Measurements from ENCODE around the gene TEX11.
"Not testable (repeated sequence)": the region's sequence is repeated elsewhere in the genome, so short reads cannot be mapped to it uniquely, and the experiment has no call there.

Gene TEX11

GRCh38 chrX:70587158-70587557 is 321.4 kb downstream of the TEX11 start:
- DNase-seq (ENCODE audit: low read depth in 2 of 2), result not testable (repeated sequence)

- no peak for DNase-seq (ENCODE audit: low read depth in 2 of 2)
Measured at GRCh38 chrX:70577442-70577841, 331.1 kb downstream of the TEX11 start.

- DNase-seq (ENCODE audit: low read depth in 2 of 2), result not testable (repeated sequence)
Measured at GRCh38 chrX:70569922-70570576, 338.5 kb downstream of the TEX11 start.

GRCh38 chrX:70554948-70555347 is 353.6 kb downstream of the TEX11 start:
- DNase-seq (ENCODE audit: low read depth in 2 of 2), result no peak

- no peak for DNase-seq (ENCODE audit: low read depth in 2 of 2)
Measured at GRCh38 chrX:70554523-70554922, 354.0 kb downstream of the TEX11 start.

GRCh38 chrX:70554081-70554480 is 354.4 kb downstream of the TEX11 start:
- no peak for DNase-seq (ENCODE audit: low read depth in 2 of 2)

- no peak for DNase-seq (ENCODE audit: low read depth in 2 of 2)
Measured at GRCh38 chrX:70553516-70553915, 355.0 kb downstream of the TEX11 start.

GRCh38 chrX:70552130-70552704 is 356.3 kb downstream of the TEX11 start:
- no peak for DNase-seq (ENCODE audit: low read depth in 2 of 2)

- DNase-seq (ENCODE audit: low read depth in 2 of 2), result no peak
Measured at GRCh38 chrX:70549429-70549828, 359.1 kb downstream of the TEX11 start.

- DNase-seq (ENCODE audit: low read depth in 2 of 2), result no peak
Measured at GRCh38 chrX:70535198-70535597, 373.3 kb downstream of the TEX11 start.

GRCh38 chrX:70527610-70528345 is 380.7 kb downstream of the TEX11 start:
- no peak for DNase-seq (ENCODE audit: low read depth in 2 of 2)

GRCh38 chrX:70527053-70527452 is 381.5 kb downstream of the TEX11 start:
- DNase-seq (ENCODE audit: low read depth in 2 of 2), result no peak

- no peak for DNase-seq (ENCODE audit: low read depth in 2 of 2)
Measured at GRCh38 chrX:70525733-70526132, 382.8 kb downstream of the TEX11 start.

- DNase-seq (ENCODE audit: low read depth in 2 of 2), result not testable (repeated sequence)
Measured at GRCh38 chrX:70515692-70516091, 392.8 kb downstream of the TEX11 start.

GRCh38 chrX:70515270-70515669 is 393.2 kb downstream of the TEX11 start:
- not testable (repeated sequence) for DNase-seq (ENCODE audit: low read depth in 2 of 2)

GRCh38 chrX:70509078-70509477 is 399.4 kb downstream of the TEX11 start:
- DNase-seq (ENCODE audit: low read depth in 2 of 2), result no peak

- no peak for DNase-seq (ENCODE audit: low read depth in 2 of 2)
Measured at GRCh38 chrX:70508296-70508911, 400.1 kb downstream of the TEX11 start.

- DNase-seq (ENCODE audit: low read depth in 2 of 2), result no peak
Measured at GRCh38 chrX:70505451-70505841, 403.1 kb downstream of the TEX11 start.

- DNase-seq (ENCODE audit: low read depth in 2 of 2), result no peak
Measured at GRCh38 chrX:70504772-70505450, 403.6 kb downstream of the TEX11 start.

GRCh38 chrX:70500826-70501225 is 407.7 kb downstream of the TEX11 start:
- no peak for DNase-seq (ENCODE audit: low read depth in 2 of 2)

- DNase-seq (ENCODE audit: low read depth in 2 of 2), result no peak
Measured at GRCh38 chrX:70498129-70498528, 410.4 kb downstream of the TEX11 start.

GRCh38 chrX:70497026-70497425 is 411.5 kb downstream of the TEX11 start:
- DNase-seq (ENCODE audit: low read depth in 2 of 2), result no peak

Data from stimulated activated CD4-positive, alpha-beta T cell treated with anti-CD3 and anti-CD28 coated beads, Interleukin-1b, Interleukin-23, amount 100 ng/mL, for 1 hour (primary cell).